ENCODE measurements around the gene SNORC.

The SNORC gene

DNA sequence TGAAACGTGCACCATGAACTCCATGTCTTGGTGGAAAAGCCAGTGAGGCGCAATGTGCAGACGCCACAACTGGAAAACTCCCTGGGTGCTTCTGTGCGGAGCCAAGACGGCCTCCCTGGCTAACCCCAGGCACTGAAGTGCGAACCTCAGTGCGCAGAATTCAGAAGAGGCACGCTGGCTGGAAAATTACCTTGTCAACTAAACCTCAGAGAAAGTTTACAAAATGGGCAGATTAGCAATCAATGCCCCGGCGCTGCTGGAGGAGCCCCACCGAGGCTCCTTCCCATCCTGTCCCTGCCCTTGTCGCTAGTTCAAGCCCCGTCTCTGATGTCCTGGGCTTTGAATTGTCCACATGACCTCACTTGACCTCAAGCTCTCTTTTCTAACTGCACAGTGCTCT is 22.2 kb downstream of the SNORC start:
- Histone ChIP-seq H3K4me3 (ENCODE audit: low read depth, low read length) (no peak overlapping the region), H3K27me3 (replicated peaks) (no peaks in the 10 kb centered on the region), H3K36me3 (replicated peaks) (no peaks in the 10 kb centered on the region), H3K27ac (no peak overlapping the region)
- TF ChIP-seq, protein P1, sequence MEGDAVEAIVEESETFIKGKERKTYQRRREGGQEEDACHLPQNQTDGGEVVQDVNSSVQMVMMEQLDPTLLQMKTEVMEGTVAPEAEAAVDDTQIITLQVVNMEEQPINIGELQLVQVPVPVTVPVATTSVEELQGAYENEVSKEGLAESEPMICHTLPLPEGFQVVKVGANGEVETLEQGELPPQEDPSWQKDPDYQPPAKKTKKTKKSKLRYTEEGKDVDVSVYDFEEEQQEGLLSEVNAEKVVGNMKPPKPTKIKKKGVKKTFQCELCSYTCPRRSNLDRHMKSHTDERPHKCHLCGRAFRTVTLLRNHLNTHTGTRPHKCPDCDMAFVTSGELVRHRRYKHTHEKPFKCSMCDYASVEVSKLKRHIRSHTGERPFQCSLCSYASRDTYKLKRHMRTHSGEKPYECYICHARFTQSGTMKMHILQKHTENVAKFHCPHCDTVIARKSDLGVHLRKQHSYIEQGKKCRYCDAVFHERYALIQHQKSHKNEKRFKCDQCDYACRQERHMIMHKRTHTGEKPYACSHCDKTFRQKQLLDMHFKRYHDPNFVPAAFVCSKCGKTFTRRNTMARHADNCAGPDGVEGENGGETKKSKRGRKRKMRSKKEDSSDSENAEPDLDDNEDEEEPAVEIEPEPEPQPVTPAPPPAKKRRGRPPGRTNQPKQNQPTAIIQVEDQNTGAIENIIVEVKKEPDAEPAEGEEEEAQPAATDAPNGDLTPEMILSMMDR (IDR thresholded peaks at IDR 0.05; ENCODE audit: low read depth, low read length, missing control alignments), result no peak
- no peak for DNase-seq
- in situ Hi-C loops (cut with HindIII; ENCODE audit: low pct_ligation_motif_present, low sequenced_read_pairs), result no loop called here

- in situ Hi-C loops (cut with HindIII; ENCODE audit: low pct_ligation_motif_present, low sequenced_read_pairs), result no loop called here
- TF ChIP-seq, protein P1 (IDR thresholded peaks at IDR 0.05; ENCODE audit: low read depth, low read length, missing control alignments), result no peak
Measured at GRCh38 chr2:232892843-232893242, 22.8 kb downstream of the SNORC start.

GRCh38 chr2:232893834-232894233 is 23.8 kb downstream of the SNORC start:
- in situ Hi-C loops (cut with HindIII; ENCODE audit: low pct_ligation_motif_present, low sequenced_read_pairs), result no loop called here
- no peaks in the 10 kb centered on the region for H3K27me3 ChIP-seq (replicated peaks)

More at GRCh38 chr2:232892843-232893242, 22.8 kb downstream of the SNORC start:
- Histone ChIP-seq H3K27me3 (replicated peaks) (no peaks in the 10 kb centered on the region), H3K27ac (no peak overlapping the region), H3K4me3 (ENCODE audit: low read depth, low read length) (no peak overlapping the region), H3K36me3 (replicated peaks) (no peaks in the 10 kb centered on the region)
- no peak for DNase-seq

DNA sequence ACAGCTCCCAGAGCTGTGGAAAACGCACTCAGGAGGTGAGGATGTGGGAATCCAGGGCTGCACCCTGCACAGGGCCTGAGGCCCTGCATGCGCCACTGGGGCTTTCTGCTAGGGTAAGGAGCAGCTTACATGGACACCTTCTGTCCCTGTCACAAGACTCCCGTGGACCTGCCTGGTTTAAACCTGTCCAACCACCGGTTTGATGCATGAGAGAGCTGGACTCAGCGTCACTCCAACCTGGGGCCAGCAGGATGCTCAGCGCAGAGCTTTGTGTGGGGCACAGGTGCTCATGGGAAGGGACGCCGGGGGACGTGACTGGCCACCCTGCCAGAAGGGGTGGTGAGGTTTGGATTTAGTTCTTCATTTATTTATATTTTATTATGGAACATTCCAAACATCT is 24.2 kb downstream of the SNORC start:
- Histone ChIP-seq H3K36me3 (replicated peaks) (no peaks in the 10 kb centered on the region), H3K27me3 (replicated peaks) (no peaks in the 10 kb centered on the region), H3K4me3 (ENCODE audit: low read depth, low read length) (no peak overlapping the region), H3K27ac (no peak overlapping the region)
- in situ Hi-C loops (cut with HindIII; ENCODE audit: low pct_ligation_motif_present, low sequenced_read_pairs), result no loop called here
- DNase-seq, result no peak
- TF ChIP-seq, protein P1 (IDR thresholded peaks at IDR 0.05; ENCODE audit: low read depth, low read length, missing control alignments), result no peak

More at GRCh38 chr2:232893834-232894233, 23.8 kb downstream of the SNORC start:
- DNase-seq, result no peak
- no peak overlapping the region for H3K27ac ChIP-seq
- H3K36me3 ChIP-seq (replicated peaks), result no peaks in the 10 kb centered on the region
- no peak overlapping the region for H3K4me3 ChIP-seq (ENCODE audit: low read depth, low read length)
- TF ChIP-seq, protein P1 (IDR thresholded peaks at IDR 0.05; ENCODE audit: low read depth, low read length, missing control alignments), result no peak

- no peaks in the 10 kb centered on the region for H3K36me3 ChIP-seq (replicated peaks)
- H3K27me3 ChIP-seq (replicated peaks), result no peaks in the 10 kb centered on the region
- H3K4me3 ChIP-seq (ENCODE audit: low read depth, low read length), result no peak overlapping the region
- H3K27ac ChIP-seq, result no peak overlapping the region
- TF ChIP-seq, protein P1 (IDR thresholded peaks at IDR 0.05; ENCODE audit: low read depth, low read length, missing control alignments), result no peak
- in situ Hi-C loops (cut with HindIII; ENCODE audit: low pct_ligation_motif_present, low sequenced_read_pairs), result no loop called here
- no peak for DNase-seq
Measured at GRCh38 chr2:232894746-232895145, 24.7 kb downstream of the SNORC start.

DNA sequence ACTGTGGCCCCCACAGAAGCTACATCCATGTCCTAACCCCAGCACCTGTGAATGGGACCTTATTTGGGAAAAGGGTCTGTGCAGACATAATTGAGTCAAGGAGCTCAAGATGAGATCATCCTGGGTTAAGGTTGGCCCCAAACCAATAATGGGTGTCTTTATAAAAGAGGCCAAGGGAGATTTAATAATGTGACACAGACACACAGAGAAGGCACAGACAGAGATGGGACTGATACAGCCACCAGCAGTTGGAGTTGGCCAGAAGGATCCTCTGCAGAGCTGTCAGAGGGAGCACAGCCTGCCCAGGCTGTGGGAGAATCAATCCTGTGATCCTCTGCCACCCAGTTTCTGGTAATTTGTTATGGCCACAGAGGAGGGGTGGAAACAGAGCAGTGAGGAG is 26.0 kb downstream of the SNORC start:
- no peaks in the 10 kb centered on the region for H3K27me3 ChIP-seq (replicated peaks)
- TF ChIP-seq, protein P1 (IDR thresholded peaks at IDR 0.05; ENCODE audit: low read depth, low read length, missing control alignments), result no peak
- no peak overlapping the region for H3K4me3 ChIP-seq (ENCODE audit: low read depth, low read length)
- H3K27ac ChIP-seq, result no peak overlapping the region
- no peak for DNase-seq
- in situ Hi-C loops (cut with HindIII; ENCODE audit: low pct_ligation_motif_present, low sequenced_read_pairs), result no loop called here
- no peaks in the 10 kb centered on the region for H3K36me3 ChIP-seq (replicated peaks)

All from brain microvascular endothelial cell (primary cell).